Neural progenitor cell (in vitro differentiated cells): ENCODE data around the gene ZCCHC10. TPM values are rescaled to one million over a fixed set of nuclear protein-coding genes. Genes with fewer than 3 reads are reported as not detected.
"Not testable (repeated sequence)": the region's sequence is repeated elsewhere in the genome, so short reads cannot be mapped to it uniquely, and the experiment has no call there.

Experiments
- DNase-seq: peaks from one replicate; pipeline ENCODE4 v3.0.0-alpha.2; 2016; ENCODE audit warnings: low spot score
- H2AFZ ChIP-seq: fragments of 200-600 bp; sonication (generic); replicated peaks from 2 replicates; pipeline ENCODE4 v1.6.1; 2016; ENCODE audit warnings: antibody characterized with exemption
- H3F3A ChIP-seq: fragments of 200-600 bp; sonication (generic); 2 replicates; pipeline ENCODE4 v1.6.1; 2016; ENCODE audit warnings: antibody characterized with exemption, low read depth
- H3K27ac ChIP-seq: fragments of 200-600 bp; sonication (generic); 2 replicates; pipeline ENCODE4 v1.5.1; 2016; ENCODE audit warnings: mild to moderate bottlenecking
- H3K27me3 ChIP-seq: fragments of 200-600 bp; sonication (generic); 2 replicates; pipeline ENCODE4 v1.6.1; 2016; ENCODE audit warnings: mild to moderate bottlenecking, moderate library complexity
- H3K36me3 ChIP-seq: fragments of 200-600 bp; sonication (generic); 2 replicates; pipeline ENCODE4 v1.5.1; 2016
- H3K4me1 ChIP-seq: fragments of 200-600 bp; sonication (generic); 2 replicates; pipeline ENCODE4 v1.6.1; 2016; ENCODE audit warnings: mixed run types
- H3K4me2 ChIP-seq: fragments of 200-600 bp; sonication (generic); 2 replicates; pipeline ENCODE4 v1.6.1; 2016
- H3K4me3 ChIP-seq: fragments of 200-600 bp; sonication (generic); 2 replicates; pipeline ENCODE4 v1.5.1; 2016
- H3K79me2 ChIP-seq: fragments of 200-600 bp; sonication (generic); 2 replicates; pipeline ENCODE4 v1.6.1; 2016; ENCODE audit warnings: low read depth
- H3K9ac ChIP-seq: fragments of 200-600 bp; sonication (generic); 2 replicates; pipeline ENCODE4 v1.6.1; 2016
- H3K9me3 ChIP-seq: fragments of 200-600 bp; sonication (generic); 2 replicates; pipeline ENCODE4 v1.5.1; 2016; ENCODE audit warnings: low read depth
- H4K20me1 ChIP-seq: fragments of 200-600 bp; sonication (generic); 2 replicates; pipeline ENCODE4 v1.6.1; 2016; ENCODE audit warnings: low read depth
- H3K27ac Mint-ChIP-seq: 3 replicates; pipeline ENCODE4 v1.8.0; 2021; ENCODE audit warnings: mixed read lengths
- H3K27me3 Mint-ChIP-seq: 2 replicates; pipeline ENCODE4 v1.8.0; 2022; ENCODE audit warnings: low read depth, mild to moderate bottlenecking, inconsistent platforms, moderate library complexity, mixed read lengths; ENCODE audit not compliant: insufficient read depth
- H3K36me3 Mint-ChIP-seq: 3 replicates; pipeline ENCODE4 v1.8.0; 2021; ENCODE audit warnings: mixed read lengths
- H3K4me1 Mint-ChIP-seq: 3 replicates; pipeline ENCODE4 v1.8.0; 2021; ENCODE audit warnings: mixed read lengths
- H3K4me3 Mint-ChIP-seq: 3 replicates; pipeline ENCODE4 v1.8.0; 2021; ENCODE audit warnings: mild to moderate bottlenecking, moderate library complexity, mixed read lengths
- H3K9me3 Mint-ChIP-seq: 3 replicates; pipeline ENCODE4 v1.8.0; 2020; ENCODE audit warnings: mixed read lengths
- EZH2 ChIP-seq: fragments of 200-600 bp; sonication (generic); IDR thresholded peaks from 2 replicates; pipeline ENCODE4 v1.6.1; 2017; ENCODE audit warnings: antibody characterized with exemption, mild to moderate bottlenecking, moderate library complexity
- EZH2phosphoT487 ChIP-seq: fragments of 200-600 bp; sonication (generic); IDR thresholded peaks from 2 replicates; pipeline ENCODE4 v1.6.1; 2017; ENCODE audit warnings: antibody characterized with exemption
- total RNA-seq: library from RNA; depleted of rRNA; stranded (reverse); fragments of >200 nt; gene quantifications from 2 replicates; pipeline ENCODE4 v1.2.3, GENCODE V29; 2015; ENCODE audit warnings: low replicate concordance
- TF ChIP-seq, protein P1 (sequence below): fragments of 200-600 bp; sonication (generic); IDR thresholded peaks from 2 replicates; pipeline ENCODE4 v1.5.1; 2017; ENCODE audit warnings: antibody characterized with exemption, mild to moderate bottlenecking

ZCCHC10 gene
- total RNA-seq, 1 donor from 2014 or later: 37.0 TPM

DNA sequence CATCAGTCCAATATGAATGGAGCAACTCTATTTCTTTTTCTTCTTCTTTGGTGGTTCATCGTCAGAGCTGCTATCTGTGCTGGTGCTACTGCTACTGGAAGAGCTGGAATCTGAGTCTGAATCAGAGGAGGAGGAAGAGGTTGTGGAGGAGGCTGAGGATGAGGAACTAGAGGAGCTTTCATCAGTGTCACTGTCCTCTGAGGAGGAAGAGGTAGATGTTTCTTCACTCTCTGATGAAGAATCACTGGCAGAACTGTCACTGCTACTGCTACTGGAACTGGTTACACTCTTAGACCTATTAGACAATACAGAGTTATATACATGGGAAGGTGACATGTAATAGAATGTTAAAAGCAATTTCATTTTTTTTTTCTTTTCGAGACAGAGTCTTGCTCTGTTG, 27.8 kb downstream of the ZCCHC10 start:
- Histone ChIP-seq H3K4me2 (no peak overlapping the region), H3K27ac (no peak overlapping the region), H3K4me3 (no peak overlapping the region), H3K9me3 (no peaks in the 10 kb centered on the region), H3K4me1 (no peaks in the 10 kb centered on the region), H4K20me1 (no peaks in the 10 kb centered on the region), H3K9ac (no peak overlapping the region), H3K79me2 (no peaks in the 10 kb centered on the region), H2AFZ (no peak overlapping the region), H3F3A (no peaks in the 10 kb centered on the region), H3K27me3 (no peaks in the 10 kb centered on the region), H3K36me3 (peaks cover 5% of the 10 kb centered on the region)
- Mint-ChIP-seq H3K27me3 (no peaks in the 10 kb centered on the region), H3K4me3 (no peak overlapping the region), H3K36me3 (peaks cover 4% of the 10 kb centered on the region), H3K9me3 (no peaks in the 10 kb centered on the region), H3K27ac (no peak overlapping the region), H3K4me1 (no peaks in the 10 kb centered on the region)
- TF ChIP-seq, protein P1, sequence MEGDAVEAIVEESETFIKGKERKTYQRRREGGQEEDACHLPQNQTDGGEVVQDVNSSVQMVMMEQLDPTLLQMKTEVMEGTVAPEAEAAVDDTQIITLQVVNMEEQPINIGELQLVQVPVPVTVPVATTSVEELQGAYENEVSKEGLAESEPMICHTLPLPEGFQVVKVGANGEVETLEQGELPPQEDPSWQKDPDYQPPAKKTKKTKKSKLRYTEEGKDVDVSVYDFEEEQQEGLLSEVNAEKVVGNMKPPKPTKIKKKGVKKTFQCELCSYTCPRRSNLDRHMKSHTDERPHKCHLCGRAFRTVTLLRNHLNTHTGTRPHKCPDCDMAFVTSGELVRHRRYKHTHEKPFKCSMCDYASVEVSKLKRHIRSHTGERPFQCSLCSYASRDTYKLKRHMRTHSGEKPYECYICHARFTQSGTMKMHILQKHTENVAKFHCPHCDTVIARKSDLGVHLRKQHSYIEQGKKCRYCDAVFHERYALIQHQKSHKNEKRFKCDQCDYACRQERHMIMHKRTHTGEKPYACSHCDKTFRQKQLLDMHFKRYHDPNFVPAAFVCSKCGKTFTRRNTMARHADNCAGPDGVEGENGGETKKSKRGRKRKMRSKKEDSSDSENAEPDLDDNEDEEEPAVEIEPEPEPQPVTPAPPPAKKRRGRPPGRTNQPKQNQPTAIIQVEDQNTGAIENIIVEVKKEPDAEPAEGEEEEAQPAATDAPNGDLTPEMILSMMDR: no peak
- TF ChIP-seq EZH2phosphoT487 (no peak), EZH2 (no peak)
- DNase-seq: no peak

DNA sequence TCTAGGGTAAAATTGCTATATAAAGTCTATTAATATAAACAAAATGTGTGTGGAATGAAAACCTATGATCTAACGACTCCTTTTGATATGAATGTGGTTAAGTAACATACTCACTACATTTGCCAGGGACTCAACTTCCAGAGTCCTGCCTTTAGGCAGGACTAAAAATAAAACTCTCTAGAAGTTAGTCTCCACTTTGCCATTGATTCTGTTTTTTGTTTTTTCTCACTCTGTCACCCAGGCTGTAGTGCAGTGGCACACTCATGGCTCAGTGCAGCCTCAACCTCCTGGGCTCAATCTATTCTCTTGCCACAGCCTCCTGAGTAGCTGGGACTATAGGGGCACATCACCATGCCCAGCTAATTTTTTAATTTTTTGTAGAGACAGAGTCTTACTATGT, 30.0 kb downstream of the ZCCHC10 start:
- Histone ChIP-seq H3K27me3 (no peaks in the 10 kb centered on the region), H3K4me2 (no peak overlapping the region), H4K20me1 (no peaks in the 10 kb centered on the region), H3K36me3 (peaks cover 5% of the 10 kb centered on the region), H3K9me3 (no peaks in the 10 kb centered on the region), H3K27ac (no peak overlapping the region), H3K4me3 (no peak overlapping the region), H3K4me1 (no peaks in the 10 kb centered on the region), H3K9ac (no peak overlapping the region), H2AFZ (no peak overlapping the region), H3K79me2 (no peaks in the 10 kb centered on the region), H3F3A (no peaks in the 10 kb centered on the region)
- TF ChIP-seq EZH2phosphoT487 (no peak), EZH2 (no peak)
- TF ChIP-seq, protein P1: no peak
- no peaks in the 10 kb centered on the region for H3K27me3 Mint-ChIP-seq
- H3K9me3 Mint-ChIP-seq: no peaks in the 10 kb centered on the region
- no peaks in the 10 kb centered on the region for H3K4me1 Mint-ChIP-seq
- peaks cover 4% of the 10 kb centered on the region for H3K36me3 Mint-ChIP-seq
- no peak for DNase-seq
- no peak overlapping the region for H3K27ac Mint-ChIP-seq
- no peak overlapping the region for H3K4me3 Mint-ChIP-seq

DNA sequence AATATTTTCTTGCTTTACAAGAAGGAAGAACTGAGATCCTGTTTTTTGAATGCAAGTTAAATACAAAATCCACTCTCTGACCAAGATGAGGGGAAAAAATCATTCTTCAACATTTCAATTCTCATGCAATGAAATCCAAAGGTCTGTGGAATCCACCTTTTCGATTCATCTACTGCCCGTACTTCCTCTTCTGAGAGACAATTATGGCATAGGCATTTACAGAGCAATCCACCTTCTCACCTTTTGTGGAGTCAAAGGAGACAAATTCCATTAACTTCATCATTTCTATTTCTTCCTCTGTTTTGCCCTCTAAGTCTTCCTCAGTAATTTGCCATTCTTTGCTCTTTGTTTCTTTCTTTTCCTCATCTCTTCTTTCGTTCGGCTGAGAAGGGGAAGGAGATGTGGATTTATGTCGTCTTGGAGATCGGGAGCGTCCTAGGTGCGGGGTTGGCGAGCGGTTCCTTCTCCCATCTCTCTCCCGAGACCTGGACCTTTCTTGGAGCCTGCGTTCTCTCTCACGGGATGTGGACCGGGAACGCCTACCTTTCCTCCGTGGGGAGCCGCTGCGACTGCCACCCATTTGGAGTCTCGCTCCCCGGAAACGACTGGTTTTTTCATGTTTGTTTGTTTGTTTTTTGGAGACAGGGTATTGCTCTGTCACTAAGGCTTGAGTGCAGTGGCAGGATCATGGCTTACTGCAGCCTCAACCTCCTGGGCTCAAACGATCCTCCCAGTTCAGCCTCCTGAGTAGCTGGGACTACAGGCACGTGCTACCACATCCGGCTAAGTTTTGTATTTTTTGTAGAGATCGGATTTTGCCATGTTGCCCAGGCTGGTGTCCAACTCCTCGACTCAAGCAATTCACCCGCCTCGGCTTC, 38.6 kb downstream of the ZCCHC10 start:
- no peaks in the 10 kb centered on the region for H3K36me3 ChIP-seq
- H3K4me1 Mint-ChIP-seq: no peaks in the 10 kb centered on the region
- H3K9me3 ChIP-seq: no peaks in the 10 kb centered on the region
- no peak overlapping the region for H3K9ac ChIP-seq
- TF ChIP-seq, protein P1: no peak
- TF ChIP-seq EZH2 (no peak), EZH2phosphoT487 (no peak)
- H3K79me2 ChIP-seq: no peaks in the 10 kb centered on the region
- H3K4me3 Mint-ChIP-seq: no peak overlapping the region
- no peaks in the 10 kb centered on the region for H4K20me1 ChIP-seq
- no peak for DNase-seq
- no peak overlapping the region for H3K4me2 ChIP-seq
- no peak overlapping the region for H3K27ac Mint-ChIP-seq
- H3F3A ChIP-seq: no peaks in the 10 kb centered on the region
- no peaks in the 10 kb centered on the region for H3K27me3 ChIP-seq
- no peak overlapping the region for H3K4me3 ChIP-seq
- no peak overlapping the region for H3K27ac ChIP-seq
- H3K36me3 Mint-ChIP-seq: no peaks in the 10 kb centered on the region
- H3K9me3 Mint-ChIP-seq: no peaks in the 10 kb centered on the region
- H3K4me1 ChIP-seq: no peaks in the 10 kb centered on the region
- H3K27me3 Mint-ChIP-seq: no peaks in the 10 kb centered on the region
- H2AFZ ChIP-seq: peak overlapping the region; percentile 73

DNA sequence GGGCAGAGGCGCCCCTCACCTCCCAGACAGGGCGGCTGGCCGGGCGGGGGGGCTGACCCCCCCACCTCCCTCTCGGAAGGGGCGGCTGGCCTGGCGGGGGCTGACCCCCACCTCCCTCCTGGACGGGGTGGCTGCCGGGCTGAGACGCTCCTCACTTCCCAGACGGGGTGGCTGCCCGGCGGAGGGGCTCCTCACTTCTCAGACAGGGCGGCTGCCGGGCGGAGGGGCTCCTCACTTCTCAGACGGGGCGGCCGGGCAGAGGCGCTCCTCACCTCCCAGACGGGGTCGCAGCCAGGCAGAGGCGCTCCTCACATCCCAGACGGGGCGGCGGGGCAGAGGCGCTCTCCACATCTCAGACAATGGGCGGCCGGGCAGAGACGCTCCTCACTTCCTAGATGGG, 43.4 kb downstream of the ZCCHC10 start:
- H3K36me3 ChIP-seq, H3F3A ChIP-seq, H3K27me3 ChIP-seq, H3K4me1 ChIP-seq, H3K27me3 Mint-ChIP-seq, H3K9ac ChIP-seq, H3K4me1 Mint-ChIP-seq, H4K20me1 ChIP-seq, H3K27ac ChIP-seq, DNase-seq, H3K36me3 Mint-ChIP-seq, H3K4me3 Mint-ChIP-seq, H3K9me3 ChIP-seq, H3K4me3 ChIP-seq, H2AFZ ChIP-seq, H3K27ac Mint-ChIP-seq, H3K79me2 ChIP-seq, H3K4me2 ChIP-seq, H3K9me3 Mint-ChIP-seq: not testable (repeated sequence)
